Smooth muscle cell of bladder (primary cell): ENCODE data around the gene NALF2. TPM values are rescaled to one million over a fixed set of nuclear protein-coding genes. Genes with fewer than 3 reads are reported as not detected.

Source experiments
- total RNA-seq: library from RNA; depleted of rRNA; stranded (reverse); fragments of >200 nt; gene quantifications from 2 replicates; pipeline ENCODE4 v1.2.3, GENCODE V29; 2014

Gene NALF2
- total RNA-seq, result not detected in 2 replicates

DNA sequence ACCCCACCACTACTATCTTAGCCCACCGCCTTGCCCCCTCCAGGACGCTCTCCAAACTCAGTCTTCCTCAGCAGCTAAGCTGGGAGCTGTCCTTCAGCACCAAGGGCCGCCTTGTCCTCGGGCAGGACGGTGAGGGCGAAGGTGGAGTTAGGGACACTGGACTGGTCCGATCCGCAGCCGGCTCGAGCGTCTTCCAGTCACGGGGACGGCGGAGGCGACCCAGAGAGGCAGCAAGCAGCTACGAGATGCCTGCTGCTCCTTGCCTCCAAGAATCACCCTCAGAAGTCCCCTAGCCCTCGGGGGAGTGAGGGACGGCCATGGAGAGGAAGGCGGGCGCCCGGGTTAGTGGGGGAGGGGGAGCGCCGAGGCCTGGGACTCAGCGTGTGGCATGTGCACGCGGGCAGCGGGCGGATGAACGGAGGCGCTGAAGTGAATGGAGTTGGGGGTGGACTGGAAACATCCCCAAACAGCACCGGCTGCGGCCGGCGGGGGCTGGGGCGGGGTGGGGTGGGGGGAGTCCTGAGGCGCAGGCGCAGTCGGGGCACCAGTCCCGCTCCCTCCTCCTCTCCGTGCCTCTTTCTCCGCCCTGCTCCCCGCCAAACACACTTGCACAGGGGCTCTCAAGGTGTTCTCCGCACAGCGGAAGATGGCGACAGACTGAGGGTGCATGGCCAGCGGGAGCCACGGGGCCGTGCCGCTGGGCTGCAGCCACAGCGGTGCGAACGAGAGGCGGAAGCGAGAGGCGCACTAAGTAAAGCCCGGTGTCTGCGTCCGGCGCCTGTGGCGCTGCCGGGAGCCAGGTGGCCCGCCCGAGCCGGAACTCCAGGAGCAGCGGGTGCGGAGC, at the start of gene NALF2:
Gene NALF2 (plus strand): TSS at position 545 of the 844 bp plus-strand sequence. CDS start 957 bp downstream, outside the sequence.

Other genes with a start within 250 kb of the NALF2 start
- gene EDA, start 111.8 kb downstream of the NALF2 start, total RNA-seq, result 0.14 and 0.18 TPM in 2 replicates